Measurements from ENCODE around the gene LARGE2. TPM values are rescaled to one million over a fixed set of nuclear protein-coding genes. Genes with fewer than 3 reads are reported as not detected.
A peak's percentile ranks its signal among the peaks of the same experiment; 100 is the strongest.

Gene LARGE2
- total RNA-seq, 5 donors from 2014 or later (not counting 1 experiment from before 2014, with no cell fraction given) = 2.5 to 9.6 (median 5.1) TPM

DNA sequence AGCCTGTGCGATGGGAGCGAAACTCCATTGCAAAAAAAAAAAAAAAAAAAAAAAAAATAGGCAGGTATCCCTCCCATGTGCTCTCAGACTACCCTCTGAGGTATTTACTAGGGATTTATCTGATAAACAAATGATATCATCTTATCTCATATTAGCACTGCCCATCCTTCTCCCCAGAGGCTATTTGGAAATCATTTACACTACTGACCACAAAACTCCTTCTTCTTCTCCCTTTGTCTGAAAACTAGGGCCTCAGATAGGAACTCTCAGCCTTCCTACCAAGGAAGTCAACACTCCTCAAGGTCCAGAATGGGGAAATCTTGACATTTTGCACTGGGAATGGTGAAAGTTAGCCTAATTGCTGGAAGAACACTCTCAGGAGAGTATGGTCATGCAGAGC lies 46.4 kb downstream of the LARGE2 start:
- Mint-ChIP-seq H3K9me3 (no peaks in the 10 kb centered on the region), H3K4me3 (no peak overlapping the region), H3K4me1 (no peaks in the 10 kb centered on the region), H3K27me3 (no peaks in the 10 kb centered on the region), H3K27ac (peak overlapping the region; percentile 11 to 37), H3K36me3 (peaks cover 25% of the 10 kb centered on the region)
- ChIA-PET POLR2A (no interaction called here), CTCF (interaction anchor here in 1 of 2 donors (0.7 to 2.0 kb wide), 3 partner anchors 10 to 38 kb away, joined by 3 to 7 read pairs (median 6); no protein-coding TSS in a partner anchor)
- Histone ChIP-seq H3K27me3 (replicated peaks in 1 of 2; ENCODE audit: control insufficient read depth in 2 of 2, extremely low read depth in 1 of 2, insufficient read depth in 2 of 2, low read length in 1 of 2) (no peaks in the 10 kb centered on the region), H3K4me1 (ENCODE audit: control insufficient read depth in 1 of 2, extremely low read depth in 1 of 2, insufficient read depth in 2 of 2, low read length in 2 of 2) (no peaks in the 10 kb centered on the region), H3K9me3 (no peaks in the 10 kb centered on the region), H3K4me3 (ENCODE audit: control insufficient read depth in 1 of 2, extremely low read depth in 1 of 2, low read length in 1 of 2) (no peak overlapping the region), H3K36me3 (ENCODE audit: control insufficient read depth in 2 of 2, extremely low read depth in 1 of 2, insufficient read depth in 1 of 2, low read length in 1 of 2) (peaks cover 5 to 53% of the 10 kb centered on the region in 2 donors), H3K27ac (ENCODE audit: low read length) (no peak overlapping the region)
- DNase-seq (no peak), ATAC-seq (replicated peaks in 1 of 4) (no peak)
- no CpG with 5 or more reads among the region's 2 CpGs for WGBS (ENCODE audit: insufficient coverage)

DNA sequence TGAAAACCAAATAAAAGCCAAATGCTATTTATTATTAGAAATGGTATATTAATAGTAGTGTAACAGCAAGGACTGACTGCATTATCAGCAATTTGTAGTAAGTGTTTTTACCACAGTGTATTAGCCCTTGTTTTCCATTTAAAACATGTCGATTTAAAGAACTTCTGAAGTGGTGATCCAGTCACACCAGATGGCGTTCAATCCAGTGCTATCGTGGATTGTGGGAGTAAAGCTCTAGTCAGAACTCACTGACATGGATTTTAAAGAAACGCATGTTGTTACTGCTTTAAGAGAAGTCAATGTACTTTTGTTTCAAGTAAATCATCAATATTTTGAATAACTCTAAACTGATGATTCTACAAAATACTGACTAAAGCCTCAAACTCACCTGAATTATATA lies 51.1 kb downstream of the LARGE2 start:
- CTCF ChIA-PET = no interaction called here
- Histone ChIP-seq H3K27ac (ENCODE audit: low read length) (no peak overlapping the region), H3K36me3 (ENCODE audit: control insufficient read depth in 2 of 2, extremely low read depth in 1 of 2, insufficient read depth in 1 of 2, low read length in 1 of 2) (peaks cover 2 to 53% of the 10 kb centered on the region in 2 donors), H3K4me3 (ENCODE audit: control insufficient read depth in 1 of 2, extremely low read depth in 1 of 2, low read length in 1 of 2) (no peak overlapping the region), H3K27me3 (replicated peaks in 1 of 2; ENCODE audit: control insufficient read depth in 2 of 2, extremely low read depth in 1 of 2, insufficient read depth in 2 of 2, low read length in 1 of 2) (no peaks in the 10 kb centered on the region), H3K9me3 (no peaks in the 10 kb centered on the region), H3K4me1 (ENCODE audit: control insufficient read depth in 1 of 2, extremely low read depth in 1 of 2, insufficient read depth in 2 of 2, low read length in 2 of 2) (no peaks in the 10 kb centered on the region)
- DNase-seq = no peak
- H3K9me3 Mint-ChIP-seq = no peaks in the 10 kb centered on the region
- POLR2A ChIA-PET = interaction anchor here in 1 of 2 donors (0.6 kb wide), 1 partner anchor 14 kb away, joined by 3 read pairs; no protein-coding TSS in a partner anchor
- WGBS (ENCODE audit: insufficient coverage) = 100% methylated on average over 1 of the region's 4 CpGs
- H3K27ac Mint-ChIP-seq = no peak overlapping the region
- H3K36me3 Mint-ChIP-seq = peaks cover 25% of the 10 kb centered on the region
- ATAC-seq (replicated peaks in 1 of 4) = no peak
- H3K4me1 Mint-ChIP-seq = no peaks in the 10 kb centered on the region
- no peak overlapping the region for H3K4me3 Mint-ChIP-seq
- no peaks in the 10 kb centered on the region for H3K27me3 Mint-ChIP-seq

DNA sequence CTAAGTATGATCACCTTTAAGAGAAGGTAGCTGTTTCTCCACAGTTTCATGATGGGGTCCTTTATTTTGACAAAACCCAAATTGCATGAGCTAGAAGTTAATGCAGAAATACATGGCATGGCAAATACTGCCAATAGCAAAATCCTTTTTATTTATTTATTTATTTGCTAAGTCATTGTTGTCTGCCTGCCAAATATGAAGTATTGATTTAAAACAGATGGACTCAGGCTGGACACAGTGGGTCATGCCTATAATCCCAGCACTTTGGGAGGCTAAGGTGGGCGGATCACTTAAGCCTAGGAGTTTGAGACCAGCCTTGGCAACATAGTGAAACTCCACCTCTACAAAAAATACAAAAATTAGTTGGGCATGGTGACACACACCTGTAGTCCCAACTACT lies 52.4 kb downstream of the LARGE2 start:
- DNase-seq (no peak), ATAC-seq (replicated peaks in 1 of 4) (no peak)
- ChIA-PET POLR2A (interaction anchor here in 1 of 2 donors (0.6 kb wide), 1 partner anchor 123 kb away, joined by 4 read pairs; no protein-coding TSS in a partner anchor), CTCF (interaction anchor here in 1 of 2 donors (0.6 to 1.0 kb wide), 2 partner anchors 10 to 396 kb away, joined by 3 read pairs; no protein-coding TSS in a partner anchor)
- Histone ChIP-seq H3K36me3 (ENCODE audit: control insufficient read depth in 2 of 2, extremely low read depth in 1 of 2, insufficient read depth in 1 of 2, low read length in 1 of 2) (peaks cover 0 to 51% of the 10 kb centered on the region in 2 donors), H3K27ac (ENCODE audit: low read length) (no peak overlapping the region), H3K9me3 (no peaks in the 10 kb centered on the region), H3K27me3 (replicated peaks in 1 of 2; ENCODE audit: control insufficient read depth in 2 of 2, extremely low read depth in 1 of 2, insufficient read depth in 2 of 2, low read length in 1 of 2) (no peaks in the 10 kb centered on the region), H3K4me1 (ENCODE audit: control insufficient read depth in 1 of 2, extremely low read depth in 1 of 2, insufficient read depth in 2 of 2, low read length in 2 of 2) (no peaks in the 10 kb centered on the region), H3K4me3 (ENCODE audit: control insufficient read depth in 1 of 2, extremely low read depth in 1 of 2, low read length in 1 of 2) (no peak overlapping the region)
- Mint-ChIP-seq H3K9me3 (no peaks in the 10 kb centered on the region), H3K4me1 (no peaks in the 10 kb centered on the region), H3K36me3 (peaks cover 24% of the 10 kb centered on the region), H3K4me3 (no peak overlapping the region), H3K27ac (no peak overlapping the region), H3K27me3 (no peaks in the 10 kb centered on the region)
- WGBS (ENCODE audit: insufficient coverage) = no CpG with 5 or more reads among the region's 1 CpG

Other genes with a start within 250 kb of the LARGE2 start
- gene SLC35C1, start 117.5 kb upstream of the LARGE2 start, total RNA-seq = 10 to 100 TPM in 4 of 5 donors, 1 to 10 TPM in 1; 8.3 to 27.0 (median 23.9) TPM
- gene CRY2, start 75.2 kb upstream of the LARGE2 start, total RNA-seq = 100 to 1,000 TPM in 2 of 5 donors, 10 to 100 TPM in 3; 54.0 to 198 (median 63.5) TPM
- gene MAPK8IP1, start 37.0 kb upstream of the LARGE2 start, total RNA-seq = 1 to 10 TPM in 4 of 5 donors, under 1 TPM in 1; 0.90 to 9.9 (median 1.8) TPM
- gene FREY1, start 15.4 kb upstream of the LARGE2 start, total RNA-seq = 1 to 10 TPM; 2.5 to 6.8 (median 4.6) TPM
- gene PEX16, start 4.8 kb upstream of the LARGE2 start, total RNA-seq = 10 to 100 TPM; 49.4 to 87.5 (median 65.2) TPM
- 10 to 100 TPM; 45.5 to 82.9 (median 57.4) TPM for gene PHF21A, start 198.8 kb downstream of the LARGE2 start, total RNA-seq